Stimulated activated CD4-positive, alpha-beta T cell treated with anti-CD3 and anti-CD28 coated beads, Interleukin-15, amount 100 ng/mL, for 1 hour (primary cell): Measurements from ENCODE around the gene MFNG.

Experiments
- DNase-seq, 2 donors: peaks; one replicate each; pipeline ENCODE4 v3.0.0-alpha.2; 2020; ENCODE audit warnings: low read depth in 1 of 2, low spot score in 1 of 2

MFNG gene

DNA sequence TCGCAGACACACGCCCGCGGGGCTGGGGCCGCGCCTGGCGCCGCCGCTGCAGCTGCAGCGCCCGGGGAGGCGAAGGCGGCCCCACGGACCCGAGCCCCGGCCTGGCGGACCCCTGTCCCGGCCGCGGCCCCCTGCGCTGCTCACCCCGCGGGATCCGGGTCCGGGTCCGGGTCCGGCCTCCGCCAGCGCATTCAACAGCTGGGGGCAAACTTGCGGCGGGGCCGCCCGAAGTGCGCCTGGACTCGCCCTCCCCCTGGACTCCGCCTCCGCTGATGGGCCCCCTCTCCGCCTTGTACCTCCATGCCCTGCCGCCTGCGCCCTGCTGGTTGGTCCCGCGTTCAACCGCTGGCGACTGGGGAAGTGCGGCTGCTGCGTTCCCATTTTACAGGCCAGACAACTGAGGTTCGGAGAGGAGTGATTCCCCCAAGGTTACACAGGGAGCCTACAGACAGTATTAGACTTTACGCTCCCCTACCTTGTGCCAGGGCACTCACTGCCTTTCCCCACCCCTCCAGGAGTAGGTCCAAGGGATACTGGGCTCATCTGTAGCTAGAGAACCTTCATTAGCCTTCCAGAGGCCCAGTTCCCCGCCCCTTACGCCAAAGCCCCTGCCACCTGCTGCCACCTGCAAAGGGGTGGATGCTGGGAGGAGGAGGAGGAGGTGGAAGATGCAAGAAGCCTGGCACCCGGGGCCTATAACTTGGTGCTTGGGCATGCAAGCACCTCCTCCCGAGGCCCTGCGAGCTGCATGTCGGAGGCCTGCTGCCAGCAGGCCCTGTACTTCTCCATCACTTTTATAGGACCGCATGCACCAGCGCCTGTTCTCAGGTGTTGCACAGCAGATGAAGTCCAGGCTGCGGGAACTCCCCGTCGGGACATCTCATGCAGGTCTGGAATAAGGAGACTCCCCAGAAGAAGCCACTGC is 58.2 kb downstream of the MFNG start:
- no peak for DNase-seq

DNA sequence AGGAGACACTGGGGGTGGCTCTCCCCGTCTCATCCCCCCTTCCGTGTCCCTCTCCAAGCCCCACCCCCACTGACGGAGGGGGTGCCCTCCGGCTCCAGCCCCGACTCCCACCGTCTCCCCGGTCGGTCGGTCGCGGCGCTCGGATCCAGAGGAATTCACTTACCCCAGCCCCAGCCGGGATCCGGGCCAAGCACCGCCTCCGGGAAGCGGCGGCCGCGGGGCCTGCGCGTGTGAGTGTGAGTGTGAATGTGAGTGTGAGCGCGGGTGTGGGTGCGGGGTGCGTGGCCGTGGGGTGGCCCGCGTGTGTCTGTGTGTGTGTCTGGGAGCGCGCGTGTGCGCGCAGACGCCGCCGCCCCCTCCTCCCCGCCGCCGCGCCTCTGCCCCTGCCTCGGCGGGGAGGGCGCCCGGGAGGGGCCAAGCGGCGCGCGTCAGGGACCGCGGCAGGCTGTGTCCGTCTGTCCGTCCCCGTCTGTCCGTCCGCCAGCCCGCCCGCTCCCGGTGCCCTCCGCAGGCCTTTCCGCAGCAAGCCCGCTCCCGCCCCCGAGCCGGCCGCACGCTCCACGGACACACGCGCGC is 59.0 kb downstream of the MFNG start, which contains the start of gene ELFN2:
ELFN2 (minus strand) TSS at position 345 of the 576 bp plus-strand sequence. CDS start 51,945 bp downstream, outside the sequence.
- no peak for DNase-seq

GRCh38 chr22:37426706-37427134 is 59.5 kb downstream of the MFNG start:
- DNase-seq, result no peak

- no peak for DNase-seq
These were observed 60.1 kb downstream of the MFNG start for GRCh38 chr22:37425800-37426705.

DNA sequence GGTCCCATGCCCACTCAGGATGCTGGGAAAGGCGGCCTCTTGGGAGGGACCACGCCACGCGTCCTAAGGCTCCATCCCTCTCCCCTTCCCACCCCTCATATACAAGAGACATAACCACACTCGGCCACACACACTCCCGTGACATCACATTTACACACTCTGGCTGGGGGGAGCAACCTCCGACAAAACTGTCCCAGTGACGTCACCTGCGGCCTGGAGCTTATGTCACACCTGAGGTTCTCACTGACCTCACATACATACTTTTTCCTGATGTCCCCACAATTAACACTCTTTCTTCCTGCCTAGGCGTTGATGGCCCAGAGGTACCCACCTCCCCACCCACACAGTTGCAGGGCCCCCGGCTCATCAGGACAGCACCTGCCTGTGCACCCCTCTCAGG is 60.8 kb downstream of the MFNG start:
- no peak for DNase-seq

DNA sequence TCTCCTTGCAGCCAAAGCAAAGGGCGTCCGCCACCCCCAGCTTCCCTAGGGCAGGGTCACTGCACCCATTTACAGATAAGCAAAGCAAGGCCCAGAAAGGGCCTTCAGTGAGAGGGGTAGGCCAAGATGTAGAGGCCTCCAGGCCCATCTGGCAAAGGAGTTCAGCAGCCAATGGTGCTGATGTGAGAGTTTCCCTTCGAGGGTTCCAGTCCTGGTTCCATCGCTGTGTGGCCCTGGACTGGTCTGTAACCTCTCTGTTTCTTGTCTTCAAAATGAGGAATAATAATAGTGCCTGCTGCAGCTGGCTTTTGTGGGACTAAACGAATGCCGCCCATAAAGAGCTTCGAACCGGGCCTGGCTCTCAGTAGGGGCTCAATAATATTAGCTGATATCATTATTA is 62.9 kb downstream of the MFNG start:
- no peak for DNase-seq

DNA sequence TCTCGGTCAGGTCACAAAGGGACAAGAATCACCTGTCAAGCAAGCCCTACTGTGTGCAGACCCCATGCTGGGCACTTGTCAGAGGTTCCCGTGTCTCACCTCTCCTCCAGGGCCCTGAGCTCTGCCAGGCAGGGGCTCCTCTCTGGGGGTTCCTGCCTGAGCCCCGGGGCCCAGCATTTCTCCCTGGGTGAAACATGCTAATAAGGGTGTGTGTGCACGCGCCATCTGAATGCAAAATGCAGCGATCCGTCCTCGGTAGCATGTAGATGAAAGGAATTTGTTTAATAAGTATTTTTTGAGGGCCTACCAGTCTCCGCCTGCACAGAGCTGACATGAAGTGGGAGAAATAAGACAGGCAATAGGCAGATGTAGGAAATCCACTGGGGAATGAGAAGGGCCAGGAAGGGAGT is 64.7 kb downstream of the MFNG start:
- DNase-seq, result no peak

GRCh38 chr22:37420686-37421467 is 65.3 kb downstream of the MFNG start:
- DNase-seq, result no peak

DNA sequence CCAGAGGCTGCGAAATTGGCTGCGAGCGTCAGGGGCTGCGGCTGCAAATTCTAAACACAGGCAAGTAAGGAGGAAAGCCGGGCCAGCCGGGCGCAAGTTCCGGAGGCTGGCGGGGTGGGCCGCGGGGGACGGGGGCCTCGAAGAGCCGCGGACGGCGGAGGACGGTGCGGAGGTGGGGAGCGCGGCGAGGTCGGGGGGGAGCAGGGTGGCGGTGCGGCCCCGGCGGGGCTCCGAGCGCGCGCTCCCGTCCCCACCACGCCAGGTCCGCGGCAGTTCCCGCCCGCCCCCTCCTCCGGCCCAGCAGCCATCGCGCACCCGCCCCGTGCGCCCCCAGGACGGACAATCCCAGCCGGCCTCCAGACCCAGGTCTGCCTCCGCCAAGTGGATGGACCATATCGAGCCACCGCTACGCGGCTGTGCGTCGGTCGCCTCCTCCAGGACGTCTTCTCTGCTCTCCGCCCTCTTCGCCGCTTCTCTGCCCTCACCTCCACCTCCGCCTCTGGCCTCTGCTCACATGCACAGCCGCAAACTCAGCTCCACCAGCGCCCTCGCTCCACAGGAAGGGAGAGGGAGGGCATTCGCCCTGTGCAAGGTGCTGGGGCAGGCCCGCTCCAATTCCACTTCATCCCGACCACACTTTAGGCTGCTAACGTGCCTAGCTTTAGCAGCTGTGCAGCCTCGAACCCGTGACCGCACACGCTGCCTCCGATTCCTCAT is 66.1 kb downstream of the MFNG start:
- no peak for DNase-seq

GRCh38 chr22:37419370-37419968 is 66.7 kb downstream of the MFNG start:
- no peak for DNase-seq
